HEK293 (cell line): Measurements from ENCODE around the gene ROPN1L.

ENCODE experiments used
- CTCF ChIA-PET: fragments of 350-600 bp; formaldehyde crosslinking; extraction: SDS; loops from one replicate; lab custom pipeline; 2021; ENCODE audit warnings: antibody characterized with exemption; lab: Yijun Ruan, JAX
- POLR2A ChIA-PET: fragments of 300-600 bp; formaldehyde crosslinking; extraction: SDS; loops from one replicate; lab custom pipeline; 2020; ENCODE audit warnings: antibody characterized with exemption, inconsistent platforms; lab: Yijun Ruan, JAX
- H3K27ac ChIP-seq: fragments of 200-500 bp; sonication (Bioruptor generic); 2 replicates; pipeline ENCODE4 v1.5.1; 2014; ENCODE audit warnings: low read depth, low read length, control low read depth, inconsistent platforms; ENCODE audit errors: extremely low read depth
- H3K36me3 ChIP-seq, 2 experiments: fragments of 200-500 bp in 1 of 2; sonication (Bioruptor generic) in 1 of 2; 1 replicate in 1 of 2; 2 replicates in 1 of 2; pipeline ENCODE4 v1.5.1; 2014 to 2017; ENCODE audit warnings: inconsistent platforms in 2 of 2, low read length in 2 of 2; ENCODE audit not compliant: control insufficient read depth in 2 of 2, insufficient read depth in 1 of 2
- H3K4me1 ChIP-seq: fragments of 200-500 bp; sonication (Bioruptor generic); 2 replicates; pipeline ENCODE4 v1.5.1; 2014; ENCODE audit warnings: mild to moderate bottlenecking, low read length, inconsistent platforms; ENCODE audit not compliant: control insufficient read depth, insufficient read depth
- H3K4me3 ChIP-seq: 2 replicates; pipeline ENCODE4 v1.5.1; 2011; ENCODE audit warnings: low read depth, mild to moderate bottlenecking, control low read depth, low read length, moderate library complexity
- H3K9me3 ChIP-seq: fragments of 200-500 bp; sonication (Bioruptor generic); 2 replicates; pipeline ENCODE4 v1.5.1; 2014; ENCODE audit warnings: low read depth, low read length, inconsistent platforms; ENCODE audit not compliant: control insufficient read depth, insufficient read depth
- KLF7 ChIP-seq: fragments of 450-650 bp; formaldehyde crosslinking; IDR thresholded peaks from 2 replicates; pipeline ENCODE4 v1.5.1; 2016; ENCODE audit warnings: missing biosample characterization, missing genetic modification characterization, borderline replicate concordance
- PRDM1 ChIP-seq: fragments of 450-650 bp; formaldehyde crosslinking; IDR thresholded peaks from 2 replicates; pipeline ENCODE4; 2016; ENCODE audit warnings: missing biosample characterization, missing genetic modification characterization
- TSHZ1 ChIP-seq: fragments of 450-650 bp; formaldehyde crosslinking; IDR thresholded peaks from 2 replicates; pipeline ENCODE4 v1.5.1; 2016; ENCODE audit warnings: missing biosample characterization, missing genetic modification characterization, borderline replicate concordance
- ZBTB1 ChIP-seq: fragments of 450-650 bp; formaldehyde crosslinking; IDR thresholded peaks from 2 replicates; pipeline ENCODE4 v1.5.1; 2016; ENCODE audit warnings: missing biosample characterization, missing genetic modification characterization
- ZBTB48 ChIP-seq: fragments of 450-650 bp; formaldehyde crosslinking; IDR thresholded peaks from 2 replicates; pipeline ENCODE4 v1.5.1; 2016; ENCODE audit warnings: missing biosample characterization, missing genetic modification characterization
- ZNF174 ChIP-seq: fragments of 450-650 bp; formaldehyde crosslinking; IDR thresholded peaks from 2 replicates; pipeline ENCODE4 v1.5.0; 2017; ENCODE audit warnings: missing biosample characterization, mild to moderate bottlenecking, missing genetic modification characterization
- ZNF292 ChIP-seq: fragments of 450-650 bp; formaldehyde crosslinking; IDR thresholded peaks from 2 replicates; pipeline ENCODE4 v1.5.1; 2016; ENCODE audit warnings: low read depth, missing biosample characterization, missing genetic modification characterization, borderline replicate concordance
- ZNF362 ChIP-seq: fragments of 450-650 bp; formaldehyde crosslinking; IDR thresholded peaks from 2 replicates; pipeline ENCODE4 v1.5.1; 2016; ENCODE audit warnings: missing biosample characterization, missing genetic modification characterization
- ZNF404 ChIP-seq: fragments of 450-650 bp; formaldehyde crosslinking; IDR thresholded peaks from 2 replicates; pipeline ENCODE4 v1.5.1; 2017; ENCODE audit warnings: missing biosample characterization, missing genetic modification characterization
- ZNF426 ChIP-seq: fragments of 450-650 bp; formaldehyde crosslinking; IDR thresholded peaks from 2 replicates; pipeline ENCODE4 v1.5.1; 2017; ENCODE audit warnings: missing biosample characterization, missing genetic modification characterization, mild to moderate bottlenecking, inconsistent platforms, moderate library complexity
- ZNF473 ChIP-seq: fragments of 450-650 bp; formaldehyde crosslinking; IDR thresholded peaks from 2 replicates; pipeline ENCODE4 v1.5.1; 2017; ENCODE audit warnings: missing biosample characterization, missing genetic modification characterization
- ZNF48 ChIP-seq: fragments of 450-650 bp; formaldehyde crosslinking; IDR thresholded peaks from 2 replicates; pipeline ENCODE4 v1.5.1; 2016; ENCODE audit warnings: missing biosample characterization, missing genetic modification characterization
- ZNF626 ChIP-seq: fragments of 450-650 bp; sonication (Bioruptor Pico); formaldehyde crosslinking; IDR thresholded peaks from 2 replicates; pipeline ENCODE4 v1.5.1; 2018; ENCODE audit warnings: missing biosample characterization, missing genetic modification characterization, inconsistent platforms
- ZNF629 ChIP-seq: fragments of 450-650 bp; formaldehyde crosslinking; IDR thresholded peaks from 2 replicates; pipeline ENCODE4 v1.5.1; 2017; ENCODE audit warnings: missing biosample characterization, missing genetic modification characterization
- ZNF664 ChIP-seq: fragments of 450-650 bp; formaldehyde crosslinking; IDR thresholded peaks from 2 replicates; pipeline ENCODE4 v1.5.1; 2016; ENCODE audit warnings: missing biosample characterization, missing genetic modification characterization
- ZNF768 ChIP-seq: fragments of 450-650 bp; formaldehyde crosslinking; IDR thresholded peaks from 2 replicates; pipeline ENCODE4 v1.5.1; 2018; ENCODE audit warnings: missing biosample characterization, mild to moderate bottlenecking, missing genetic modification characterization
- ZNF791 ChIP-seq: fragments of 450-650 bp; formaldehyde crosslinking; IDR thresholded peaks from 2 replicates; pipeline ENCODE4 v1.5.1; 2016; ENCODE audit warnings: missing biosample characterization, missing genetic modification characterization
- ZSCAN16 ChIP-seq: fragments of 450-650 bp; formaldehyde crosslinking; IDR thresholded peaks from 2 replicates; pipeline ENCODE4 v1.5.1; 2016; ENCODE audit warnings: missing biosample characterization, missing genetic modification characterization
- TF ChIP-seq, protein P1 (sequence below): fragments of 450-650 bp; formaldehyde crosslinking; IDR thresholded peaks from 2 replicates; pipeline ENCODE4 v1.5.1; 2016; ENCODE audit warnings: missing biosample characterization, missing genetic modification characterization
- TF ChIP-seq, protein P2 (sequence below): fragments of 450-650 bp; formaldehyde crosslinking; IDR thresholded peaks from 2 replicates; pipeline ENCODE4 v1.5.1; 2017; ENCODE audit warnings: missing biosample characterization, missing genetic modification characterization
- TF ChIP-seq, protein P3 (sequence below): IDR thresholded peaks from 2 replicates; pipeline ENCODE4 v1.6.1; 2011; ENCODE audit warnings: mild to moderate bottlenecking, low read depth, low read length, borderline replicate concordance

The ROPN1L gene

GRCh38 chr5:10400831-10401230 is 40.8 kb upstream of the ROPN1L start:
- Histone ChIP-seq H3K36me3 (peaks cover 71 to 81% of the 10 kb centered on the region in 2 experiments), H3K9me3 (no peaks in the 10 kb centered on the region), H3K4me3 (no peak overlapping the region), H3K4me1 (no peaks in the 10 kb centered on the region), H3K27ac (no peak overlapping the region)
- ChIA-PET CTCF (no interaction called here), POLR2A (no interaction called here)
- TF ChIP-seq ZNF626 (tag by site-specific recombination): no peak
- no peak for TF ChIP-seq ZNF473 (tag by site-specific recombination)
- TF ChIP-seq ZNF768 (tag by site-specific recombination): no peak
- no peak for TF ChIP-seq ZNF629
- TF ChIP-seq ZSCAN16: no peak

DNA sequence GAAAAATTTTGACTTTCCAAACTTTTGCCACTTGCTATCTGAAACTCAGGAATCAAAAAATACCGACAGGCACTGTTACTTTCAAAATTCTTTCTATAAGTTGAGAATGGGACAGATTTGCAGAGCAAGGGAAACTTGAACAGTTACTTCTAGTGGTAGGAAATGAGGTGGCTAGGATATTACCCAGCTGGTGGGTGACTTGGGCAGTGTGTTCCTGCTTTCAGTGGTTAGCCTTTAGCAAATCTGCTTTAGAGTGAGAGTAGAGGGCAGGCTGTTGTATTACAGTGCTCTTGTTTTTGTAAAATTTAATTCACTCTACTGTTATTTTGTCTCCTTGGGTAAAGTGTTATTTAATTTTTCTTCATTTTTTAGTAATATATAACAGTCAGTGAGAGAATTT is 40.2 kb upstream of the ROPN1L start:
- Histone ChIP-seq H3K9me3 (no peaks in the 10 kb centered on the region), H3K4me1 (no peaks in the 10 kb centered on the region), H3K4me3 (no peak overlapping the region), H3K36me3 (peaks cover 76 to 81% of the 10 kb centered on the region in 2 experiments), H3K27ac (no peak overlapping the region)
- CTCF ChIA-PET: no interaction called here
- TF ChIP-seq ZNF404 (tag by site-specific recombination) (no peak), ZNF768 (tag by site-specific recombination) (no peak), KLF7 (tag by site-specific recombination) (no peak), ZBTB1 (tag by site-specific recombination) (no peak), ZNF362 (tag by site-specific recombination) (no peak), PRDM1 (tag by site-specific recombination) (peak; percentile 42; the same call in 1 of the 2 replicates)
- TF ChIP-seq, protein P1, sequence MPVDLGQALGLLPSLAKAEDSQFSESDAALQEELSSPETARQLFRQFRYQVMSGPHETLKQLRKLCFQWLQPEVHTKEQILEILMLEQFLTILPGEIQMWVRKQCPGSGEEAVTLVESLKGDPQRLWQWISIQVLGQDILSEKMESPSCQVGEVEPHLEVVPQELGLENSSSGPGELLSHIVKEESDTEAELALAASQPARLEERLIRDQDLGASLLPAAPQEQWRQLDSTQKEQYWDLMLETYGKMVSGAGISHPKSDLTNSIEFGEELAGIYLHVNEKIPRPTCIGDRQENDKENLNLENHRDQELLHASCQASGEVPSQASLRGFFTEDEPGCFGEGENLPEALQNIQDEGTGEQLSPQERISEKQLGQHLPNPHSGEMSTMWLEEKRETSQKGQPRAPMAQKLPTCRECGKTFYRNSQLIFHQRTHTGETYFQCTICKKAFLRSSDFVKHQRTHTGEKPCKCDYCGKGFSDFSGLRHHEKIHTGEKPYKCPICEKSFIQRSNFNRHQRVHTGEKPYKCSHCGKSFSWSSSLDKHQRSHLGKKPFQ (tag by site-specific recombination): no peak
- TF ChIP-seq, protein P2, sequence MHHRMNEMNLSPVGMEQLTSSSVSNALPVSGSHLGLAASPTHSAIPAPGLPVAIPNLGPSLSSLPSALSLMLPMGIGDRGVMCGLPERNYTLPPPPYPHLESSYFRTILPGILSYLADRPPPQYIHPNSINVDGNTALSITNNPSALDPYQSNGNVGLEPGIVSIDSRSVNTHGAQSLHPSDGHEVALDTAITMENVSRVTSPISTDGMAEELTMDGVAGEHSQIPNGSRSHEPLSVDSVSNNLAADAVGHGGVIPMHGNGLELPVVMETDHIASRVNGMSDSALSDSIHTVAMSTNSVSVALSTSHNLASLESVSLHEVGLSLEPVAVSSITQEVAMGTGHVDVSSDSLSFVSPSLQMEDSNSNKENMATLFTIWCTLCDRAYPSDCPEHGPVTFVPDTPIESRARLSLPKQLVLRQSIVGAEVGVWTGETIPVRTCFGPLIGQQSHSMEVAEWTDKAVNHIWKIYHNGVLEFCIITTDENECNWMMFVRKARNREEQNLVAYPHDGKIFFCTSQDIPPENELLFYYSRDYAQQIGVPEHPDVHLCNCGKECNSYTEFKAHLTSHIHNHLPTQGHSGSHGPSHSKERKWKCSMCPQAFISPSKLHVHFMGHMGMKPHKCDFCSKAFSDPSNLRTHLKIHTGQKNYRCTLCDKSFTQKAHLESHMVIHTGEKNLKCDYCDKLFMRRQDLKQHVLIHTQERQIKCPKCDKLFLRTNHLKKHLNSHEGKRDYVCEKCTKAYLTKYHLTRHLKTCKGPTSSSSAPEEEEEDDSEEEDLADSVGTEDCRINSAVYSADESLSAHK (tag by site-specific recombination): no peak
- POLR2A ChIA-PET: no interaction called here

GRCh38 chr5:10403829-10404228 is 37.9 kb upstream of the ROPN1L start:
- POLR2A ChIA-PET: interaction anchor here (1.3 kb wide), 1 partner anchor 45 kb away, joined by 3 read pairs; no protein-coding TSS in a partner anchor
- CTCF ChIA-PET: interaction anchor here (1.0 to 1.4 kb wide), 2 partner anchors 17 to 120 kb away, joined by 3 to 5 read pairs; no protein-coding TSS in a partner anchor
- TF ChIP-seq, protein P3, sequence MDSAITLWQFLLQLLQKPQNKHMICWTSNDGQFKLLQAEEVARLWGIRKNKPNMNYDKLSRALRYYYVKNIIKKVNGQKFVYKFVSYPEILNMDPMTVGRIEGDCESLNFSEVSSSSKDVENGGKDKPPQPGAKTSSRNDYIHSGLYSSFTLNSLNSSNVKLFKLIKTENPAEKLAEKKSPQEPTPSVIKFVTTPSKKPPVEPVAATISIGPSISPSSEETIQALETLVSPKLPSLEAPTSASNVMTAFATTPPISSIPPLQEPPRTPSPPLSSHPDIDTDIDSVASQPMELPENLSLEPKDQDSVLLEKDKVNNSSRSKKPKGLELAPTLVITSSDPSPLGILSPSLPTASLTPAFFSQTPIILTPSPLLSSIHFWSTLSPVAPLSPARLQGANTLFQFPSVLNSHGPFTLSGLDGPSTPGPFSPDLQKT: no peak
- TF ChIP-seq ZNF292 (tag by site-specific recombination) (peak; percentile 77; the same call in 1 of the 2 replicates), ZNF426 (tag by site-specific recombination) (peak; percentile 86), ZNF664 (tag by site-specific recombination) (0 out of 2 replicates have a peak, but pooled peaks have one; percentile 42), ZNF791 (tag by site-specific recombination) (peak; percentile 65; the same call in 1 of the 2 replicates), ZBTB48 (no peak), ZNF174 (tag by site-specific recombination) (no peak), TSHZ1 (tag by site-specific recombination) (no peak), ZNF48 (tag by site-specific recombination) (no peak)

More at GRCh38 chr5:10403829-10404228, 37.9 kb upstream of the ROPN1L start:
- Histone ChIP-seq H3K4me3 (no peak overlapping the region), H3K9me3 (no peaks in the 10 kb centered on the region), H3K4me1 (no peaks in the 10 kb centered on the region), H3K27ac (no peak overlapping the region), H3K36me3 (peaks cover 79 to 89% of the 10 kb centered on the region in 2 experiments)
